T-helper 2 cell treated with Interferon-gamma antibody and Interleukin-4, amounts not matched to agents 5 μg/mL and 100 μg/mL, for 36 hours (primary cell): ENCODE results near the gene TUBGCP2.

Experiments used
- DNase-seq: peaks from one replicate; pipeline ENCODE4 v3.0.0; 2021; ENCODE audit warnings: low spot score
- H3K27ac Mint-ChIP-seq: one replicate; pipeline ENCODE4 v1.8.0; 2021; ENCODE audit warnings: mild to moderate bottlenecking, mixed read lengths
- H3K27me3 Mint-ChIP-seq: one replicate; pipeline ENCODE4 v1.8.0; 2021; ENCODE audit warnings: low read depth, mixed read lengths
- H3K36me3 Mint-ChIP-seq: one replicate; pipeline ENCODE4 v1.8.0; 2021; ENCODE audit warnings: low read depth, mixed read lengths
- H3K4me1 Mint-ChIP-seq: one replicate; pipeline ENCODE4 v1.8.0; 2021; ENCODE audit warnings: low read depth, mixed read lengths
- H3K4me3 Mint-ChIP-seq: one replicate; pipeline ENCODE4 v1.8.0; 2022; ENCODE audit warnings: mild to moderate bottlenecking, moderate library complexity, mixed read lengths
- H3K9me3 Mint-ChIP-seq: one replicate; pipeline ENCODE4 v1.8.0; 2021; ENCODE audit warnings: mixed read lengths

TUBGCP2 gene

GRCh38 chr10:133309100-133309719, 538 bp upstream of the TUBGCP2 start:
- Mint-ChIP-seq H3K27ac (peak overlapping the region; percentile 78), H3K27me3 (peaks cover 2% of the 10 kb centered on the region), H3K9me3 (no peaks in the 10 kb centered on the region), H3K36me3 (peaks cover 21% of the 10 kb centered on the region), H3K4me1 (peaks cover 15% of the 10 kb centered on the region), H3K4me3 (peak overlapping the region; percentile 71)
- DNase-seq: peak; percentile 86

DNA sequence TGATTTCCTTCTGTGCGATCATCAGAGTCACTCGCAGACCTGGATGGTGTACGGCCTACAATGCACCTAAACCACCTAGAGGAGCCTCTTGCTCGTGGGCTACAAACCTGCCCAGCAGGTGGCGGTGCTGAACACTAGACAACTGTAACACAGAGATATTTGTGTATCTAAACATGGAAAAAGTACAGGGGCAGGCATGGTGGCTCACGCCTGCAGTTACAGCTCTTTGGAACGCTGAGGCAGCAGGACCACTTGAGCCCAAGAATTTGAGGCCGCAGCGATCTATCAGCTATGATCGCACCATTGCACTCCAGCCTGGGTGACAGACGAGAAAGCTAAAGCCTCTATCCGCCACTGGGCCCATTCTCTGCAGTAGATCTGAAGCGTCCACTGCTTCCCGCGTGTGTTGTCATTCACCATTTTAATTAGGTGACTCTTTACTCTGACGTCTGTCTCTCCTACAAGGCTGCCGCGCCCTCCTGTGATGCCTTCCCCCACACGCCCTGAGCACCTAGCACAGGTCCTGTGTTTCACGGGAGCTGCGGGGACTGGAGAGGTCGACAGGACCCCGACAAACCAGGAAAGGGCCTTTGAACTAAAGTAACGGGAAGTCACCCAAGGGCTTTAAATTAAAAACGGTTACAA, 774 bp downstream of the TUBGCP2 start:
- Mint-ChIP-seq H3K27me3 (peaks cover 2% of the 10 kb centered on the region), H3K36me3 (peaks cover 21% of the 10 kb centered on the region), H3K4me3 (peak overlapping the region; percentile 98)

DNA sequence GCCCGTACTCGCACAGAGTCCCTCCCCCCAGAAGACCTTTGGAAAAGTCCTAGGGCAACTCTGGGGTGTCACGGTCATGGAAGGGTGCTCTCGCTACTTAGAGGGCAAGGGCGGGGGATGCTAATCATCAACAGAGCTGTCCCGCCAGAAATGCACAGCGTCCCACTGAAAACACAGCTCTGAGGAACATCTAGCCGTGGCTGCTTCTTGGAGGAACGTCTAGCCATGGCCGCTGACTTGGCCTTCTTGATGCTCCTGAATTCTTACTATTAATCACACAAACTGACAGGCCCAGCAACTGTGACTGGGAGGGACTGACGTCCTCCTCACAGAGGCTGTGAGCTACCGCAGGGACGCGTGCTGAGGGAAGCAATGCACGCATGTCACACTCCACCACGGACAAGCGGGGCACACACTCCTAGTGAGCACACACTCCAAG, 1.7 kb downstream of the TUBGCP2 start:
- Mint-ChIP-seq H3K4me1 (peaks cover 15% of the 10 kb centered on the region), H3K27me3 (peaks cover 2% of the 10 kb centered on the region), H3K27ac (peak overlapping the region; percentile 99), H3K4me3 (peak overlapping the region; percentile 98), H3K36me3 (peaks cover 19% of the 10 kb centered on the region), H3K9me3 (no peaks in the 10 kb centered on the region)
- DNase-seq: no peak

More for the DNA sequence above, 774 bp downstream of the TUBGCP2 start:
- Mint-ChIP-seq H3K4me1 (peaks cover 15% of the 10 kb centered on the region), H3K9me3 (no peaks in the 10 kb centered on the region), H3K27ac (peak overlapping the region; percentile 99)
- DNase-seq: peak; percentile 78

DNA sequence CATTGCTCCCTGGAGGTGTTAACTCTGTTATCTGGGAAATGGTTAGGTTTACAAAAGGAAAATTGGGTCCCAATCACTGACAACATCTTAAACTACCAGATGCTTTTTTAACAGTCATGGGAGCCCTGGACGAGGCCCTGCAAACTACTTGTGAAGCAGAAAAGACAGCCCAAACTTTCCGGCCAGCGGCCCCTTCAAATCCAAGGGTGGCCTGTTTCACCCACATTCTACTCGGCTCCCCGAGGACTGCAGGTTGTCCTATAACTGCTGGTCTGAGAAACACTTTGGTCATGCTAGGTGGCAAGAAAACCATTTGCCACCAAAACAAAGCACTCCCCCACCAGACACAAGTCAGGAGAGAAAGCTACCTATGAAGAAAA, 2.6 kb downstream of the TUBGCP2 start:
- no peak for DNase-seq
- peak overlapping the region; percentile 15 for H3K4me3 Mint-ChIP-seq
- H3K36me3 Mint-ChIP-seq: peaks cover 14% of the 10 kb centered on the region
- peaks cover 2% of the 10 kb centered on the region for H3K27me3 Mint-ChIP-seq
- no peaks in the 10 kb centered on the region for H3K9me3 Mint-ChIP-seq
- H3K4me1 Mint-ChIP-seq: peaks cover 15% of the 10 kb centered on the region
- H3K27ac Mint-ChIP-seq: no peak overlapping the region

GRCh38 chr10:133303206-133303605, 5.5 kb downstream of the TUBGCP2 start:
- Mint-ChIP-seq H3K27ac (no peak overlapping the region), H3K4me3 (no peak overlapping the region), H3K36me3 (peaks cover 27% of the 10 kb centered on the region), H3K9me3 (no peaks in the 10 kb centered on the region), H3K4me1 (peaks cover 15% of the 10 kb centered on the region), H3K27me3 (peaks cover 2% of the 10 kb centered on the region)
- no peak for DNase-seq

DNA sequence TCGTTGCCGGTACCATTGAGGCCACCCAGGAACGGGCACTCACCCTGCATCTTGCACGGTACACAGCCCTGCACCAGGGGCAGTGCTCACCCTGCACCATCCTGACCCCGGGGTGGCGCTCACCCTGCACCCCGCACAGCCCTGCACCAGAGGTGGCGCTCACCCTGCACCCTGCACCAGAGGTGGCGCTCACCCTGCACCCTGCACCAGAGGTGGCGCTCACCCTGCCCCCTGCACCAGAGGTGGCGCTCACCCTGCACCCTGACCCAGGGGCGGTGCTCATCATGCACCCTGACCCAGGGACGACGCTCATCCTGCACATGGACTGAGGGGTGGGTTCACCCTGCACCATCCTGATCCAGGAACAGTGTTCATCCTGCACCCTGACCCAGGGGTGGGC, 6.4 kb downstream of the TUBGCP2 start:
- no peak for DNase-seq
- Mint-ChIP-seq H3K4me3 (no peak overlapping the region), H3K27ac (no peak overlapping the region), H3K36me3 (peaks cover 32% of the 10 kb centered on the region), H3K27me3 (no peaks in the 10 kb centered on the region), H3K9me3 (no peaks in the 10 kb centered on the region), H3K4me1 (peaks cover 8% of the 10 kb centered on the region)

- Mint-ChIP-seq H3K9me3 (no peaks in the 10 kb centered on the region), H3K27ac (no peak overlapping the region), H3K4me3 (no peak overlapping the region), H3K36me3 (peaks cover 37% of the 10 kb centered on the region), H3K27me3 (no peaks in the 10 kb centered on the region), H3K4me1 (peaks cover 3% of the 10 kb centered on the region)
- no peak for DNase-seq
These were observed 8.9 kb downstream of the TUBGCP2 start for GRCh38 chr10:133299738-133300137.

DNA sequence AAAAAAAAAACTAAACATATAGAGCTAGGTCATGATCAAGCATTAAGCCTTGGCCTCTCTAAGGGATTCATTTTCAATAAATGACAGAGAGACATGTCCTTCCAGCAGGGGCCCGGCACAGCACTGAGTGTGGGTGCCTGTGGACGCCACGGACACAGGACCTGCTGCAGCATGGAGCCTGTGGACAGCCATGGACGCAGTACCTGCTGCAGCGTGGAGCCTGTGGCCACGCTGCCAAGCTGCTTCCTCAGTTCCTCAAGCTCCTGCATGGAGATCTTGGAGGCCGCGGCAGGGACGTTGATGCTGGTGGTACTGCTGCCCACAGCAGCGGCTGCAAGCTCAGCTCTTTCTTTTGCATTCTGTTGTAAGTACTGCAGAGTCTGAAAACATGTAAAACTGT, 9.4 kb downstream of the TUBGCP2 start:
- H3K27ac Mint-ChIP-seq: no peak overlapping the region

GRCh38 chr10:133298466-133298865, 10.2 kb downstream of the TUBGCP2 start:
- H3K4me1 Mint-ChIP-seq: peaks cover 1% of the 10 kb centered on the region
- H3K27ac Mint-ChIP-seq: no peak overlapping the region
- peaks cover 46% of the 10 kb centered on the region for H3K36me3 Mint-ChIP-seq
- H3K27me3 Mint-ChIP-seq: no peaks in the 10 kb centered on the region
- DNase-seq: no peak
- no peak overlapping the region for H3K4me3 Mint-ChIP-seq
- no peaks in the 10 kb centered on the region for H3K9me3 Mint-ChIP-seq

More for the DNA sequence above, 9.4 kb downstream of the TUBGCP2 start:
- no peaks in the 10 kb centered on the region for H3K27me3 Mint-ChIP-seq
- H3K36me3 Mint-ChIP-seq: peaks cover 42% of the 10 kb centered on the region
- H3K9me3 Mint-ChIP-seq: no peaks in the 10 kb centered on the region
- H3K4me3 Mint-ChIP-seq: no peak overlapping the region
- DNase-seq: no peak
- peaks cover 1% of the 10 kb centered on the region for H3K4me1 Mint-ChIP-seq

DNA sequence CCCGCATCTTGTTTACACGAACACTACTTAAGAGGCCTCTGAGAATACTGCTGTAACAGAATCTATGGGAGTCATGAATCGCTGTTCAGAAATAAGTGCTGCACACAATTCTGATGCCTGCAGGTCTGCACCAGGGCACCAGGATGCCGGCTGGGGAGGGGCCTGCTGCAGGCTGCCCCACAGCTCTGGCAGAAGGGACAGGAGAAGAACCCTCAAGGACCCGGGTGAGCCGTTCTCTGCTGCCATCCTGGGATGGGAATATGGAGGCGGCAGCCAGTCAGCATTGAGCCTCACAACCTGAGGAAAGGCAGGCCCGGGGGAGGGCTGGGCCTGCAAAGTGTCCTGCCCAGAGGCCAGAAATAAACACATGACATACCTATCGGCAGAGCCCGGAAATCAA, 11.2 kb downstream of the TUBGCP2 start:
- peaks cover 1% of the 10 kb centered on the region for H3K4me1 Mint-ChIP-seq
- no peak overlapping the region for H3K27ac Mint-ChIP-seq
- DNase-seq: no peak
- H3K27me3 Mint-ChIP-seq: no peaks in the 10 kb centered on the region
- peaks cover 48% of the 10 kb centered on the region for H3K36me3 Mint-ChIP-seq
- H3K9me3 Mint-ChIP-seq: no peaks in the 10 kb centered on the region
- H3K4me3 Mint-ChIP-seq: no peak overlapping the region

- DNase-seq: no peak
- Mint-ChIP-seq H3K27ac (no peak overlapping the region), H3K9me3 (no peaks in the 10 kb centered on the region), H3K4me3 (no peak overlapping the region), H3K27me3 (no peaks in the 10 kb centered on the region), H3K4me1 (peaks cover 1% of the 10 kb centered on the region), H3K36me3 (peaks cover 46% of the 10 kb centered on the region)
These were observed 13.0 kb downstream of the TUBGCP2 start for GRCh38 chr10:133295426-133296320.

- no peak for DNase-seq
These were observed 14.5 kb downstream of the TUBGCP2 start for GRCh38 chr10:133294189-133294588.

GRCh38 chr10:133293810-133294119, 14.9 kb downstream of the TUBGCP2 start:
- Mint-ChIP-seq H3K27me3 (no peaks in the 10 kb centered on the region), H3K36me3 (peaks cover 43% of the 10 kb centered on the region), H3K4me1 (peaks cover 1% of the 10 kb centered on the region), H3K27ac (no peak overlapping the region), H3K4me3 (no peak overlapping the region), H3K9me3 (no peaks in the 10 kb centered on the region)
- no peak for DNase-seq

More at GRCh38 chr10:133294189-133294588, 14.5 kb downstream of the TUBGCP2 start:
- Mint-ChIP-seq H3K36me3 (peaks cover 40% of the 10 kb centered on the region), H3K27me3 (no peaks in the 10 kb centered on the region), H3K9me3 (no peaks in the 10 kb centered on the region), H3K4me3 (no peak overlapping the region), H3K4me1 (peaks cover 1% of the 10 kb centered on the region), H3K27ac (no peak overlapping the region)
